T-helper 17 cell (primary cell): ENCODE results near the gene FOXL2NB. TPM values are rescaled to one million over a fixed set of nuclear protein-coding genes. Genes with fewer than 3 reads are reported as not detected.
A peak's percentile ranks its signal among the peaks of the same experiment; 100 is the strongest.

Experiments
- ATAC-seq: fragments of 150-1000 bp; cut with Tn5 transposase; 2 replicates; pipeline ENCODE4 v1.10.0; 2021; ENCODE audit warnings: mild to moderate bottlenecking, moderate library complexity
- DNase-seq, 3 donors: peaks; one replicate each; pipeline versions ENCODE4 v3.0.0 to v3.0.0-alpha.2; 2020 to 2021
- H3K9me3 ChIP-seq: one replicate; pipeline ENCODE4 v1.7.0; 2013; ENCODE audit warnings: low read length, mild to moderate bottlenecking; ENCODE audit not compliant: control insufficient read depth, poor library complexity, severe bottlenecking
- H3K27ac Mint-ChIP-seq: one replicate; pipeline ENCODE4 v1.8.0; 2022; ENCODE audit warnings: mild to moderate bottlenecking, moderate library complexity, mixed read lengths
- H3K27me3 Mint-ChIP-seq: one replicate; pipeline ENCODE4 v1.8.0; 2022; ENCODE audit warnings: mixed read lengths
- H3K36me3 Mint-ChIP-seq: one replicate; pipeline ENCODE4 v1.8.0; 2022; ENCODE audit warnings: low read depth, mixed read lengths
- H3K4me1 Mint-ChIP-seq: one replicate; pipeline ENCODE4 v1.8.0; 2022; ENCODE audit warnings: mild to moderate bottlenecking, mixed read lengths
- H3K4me3 Mint-ChIP-seq: one replicate; pipeline ENCODE4 v1.8.0; 2022; ENCODE audit warnings: mild to moderate bottlenecking, moderate library complexity, mixed read lengths
- total RNA-seq, 4 donors: library from RNA in 2 of 4; stranded (reverse) in 2 of 4; gene quantifications; one replicate each; pipeline ENCODE4 v1.2.3 and lab custom pipeline; 2022 to 2026

The FOXL2NB gene
- total RNA-seq (not detected), total RNA-seq (lab: John Stamatoyannopoulos, UW) (0 reads per million in 2 donors)

DNA sequence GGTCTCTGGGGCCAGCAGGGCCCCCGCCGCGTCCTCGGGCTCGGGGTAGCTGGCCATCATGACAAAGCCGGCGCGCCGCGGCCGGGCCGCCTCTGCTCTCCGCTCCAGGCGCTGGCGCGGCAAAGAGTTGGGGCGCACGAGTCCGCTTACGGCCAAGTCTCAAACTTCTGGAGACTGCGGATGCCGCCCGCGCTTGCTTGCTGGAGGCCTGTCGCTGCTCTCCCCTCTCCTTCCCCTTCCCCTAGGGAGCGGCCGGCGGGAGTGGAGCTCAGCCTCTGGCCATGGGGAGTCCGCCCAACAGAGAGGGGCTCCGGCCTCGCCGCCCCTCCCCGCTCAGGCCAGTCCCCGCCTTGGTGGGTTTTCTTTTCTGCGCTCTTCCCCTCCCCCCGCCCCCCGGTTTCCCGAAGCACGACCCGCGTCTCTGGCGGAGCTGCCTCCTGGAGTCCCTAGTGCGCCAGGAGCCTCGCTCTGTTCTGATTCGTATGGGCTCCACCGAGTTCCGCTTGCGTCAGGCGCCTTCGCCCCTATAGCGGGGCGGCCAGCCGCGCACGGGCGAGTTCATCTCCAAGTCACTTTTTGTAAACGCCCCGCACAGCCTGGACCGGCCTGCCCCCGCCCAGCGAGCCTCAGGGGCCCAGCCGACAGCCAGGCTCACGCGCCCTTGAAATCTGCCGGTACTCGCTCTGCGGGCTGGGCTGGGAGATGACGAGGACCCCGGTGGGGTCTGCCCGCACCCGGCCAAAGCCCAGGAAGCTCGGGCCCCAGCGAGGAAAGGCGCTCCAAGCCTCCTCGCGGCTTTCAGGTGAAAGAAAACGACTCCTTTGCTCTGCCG is at the start of gene FOXL2NB, which contains the start of gene FOXL2:
FOXL2NB (plus strand) TSS at position 555 of the 832 bp plus-strand sequence; CDS start at position 703, 148 bp downstream.
FOXL2 (minus strand) TSS at position 475 of the 832 bp plus-strand sequence; CDS start at position 60, 415 bp downstream.
- Mint-ChIP-seq H3K27ac (no peak within 1 kb of the TSS), H3K4me1 (peaks cover 33% of the 10 kb centered on the region)

DNA sequence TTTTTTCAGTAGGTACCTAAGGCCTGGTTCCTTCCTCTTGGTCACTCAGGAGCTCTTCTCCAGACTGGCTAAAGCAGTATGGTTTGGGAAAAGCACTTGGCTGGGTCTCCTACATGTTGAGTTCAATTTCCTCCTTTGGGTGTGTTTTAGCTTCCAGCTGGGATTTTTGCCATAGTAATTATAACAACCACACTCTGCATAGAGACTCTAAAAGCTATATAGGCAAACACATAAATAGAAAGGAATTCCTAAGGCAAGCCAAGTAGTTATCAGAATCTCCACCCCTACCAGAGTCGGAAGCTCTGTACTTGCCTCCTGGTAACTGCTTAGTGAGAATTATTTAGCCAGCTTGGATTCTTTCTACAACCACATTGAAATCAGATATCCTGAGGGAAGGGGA is 48.7 kb upstream of the FOXL2NB start:
- no peak for ATAC-seq
- Mint-ChIP-seq H3K4me3 (no peak overlapping the region), H3K36me3 (peaks cover 3% of the 10 kb centered on the region), H3K27me3 (no peaks in the 10 kb centered on the region), H3K27ac (no peak overlapping the region), H3K4me1 (peaks cover 5% of the 10 kb centered on the region)
- no peak for DNase-seq
- no peaks in the 10 kb centered on the region for H3K9me3 ChIP-seq

More for the DNA sequence above, at the start of gene FOXL2NB, which contains the start of gene FOXL2:
- Mint-ChIP-seq H3K36me3 (peaks cover 9% of the 10 kb centered on the region), H3K27me3 (peaks cover 78% of the 10 kb centered on the region), H3K4me3 (peak within 1 kb of the TSS; percentile 83)
- H3K9me3 ChIP-seq, result no peaks in the 10 kb centered on the region
- peak; percentile 59 for ATAC-seq
- no peak for DNase-seq

DNA sequence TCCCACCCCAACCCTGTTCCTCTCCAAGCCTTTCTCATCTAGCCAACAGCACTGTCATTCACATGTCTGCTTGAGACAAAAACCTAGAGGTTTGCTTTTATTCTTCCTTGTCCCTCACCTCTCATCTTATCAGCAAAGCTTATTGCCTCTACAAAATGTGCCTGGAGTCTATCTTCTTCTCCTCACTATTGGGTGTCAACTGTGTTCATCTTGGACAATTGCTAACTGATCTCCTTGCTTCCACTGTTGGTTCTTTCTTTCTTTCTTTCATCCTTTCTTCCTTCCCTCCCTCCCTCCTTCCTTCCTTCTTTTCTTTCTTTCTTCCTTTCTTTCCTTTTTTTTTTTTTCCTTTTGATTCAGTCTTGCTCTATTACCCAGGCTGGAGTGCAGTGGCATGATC is 48.3 kb upstream of the FOXL2NB start:
- H3K27me3 Mint-ChIP-seq, result no peaks in the 10 kb centered on the region

DNA sequence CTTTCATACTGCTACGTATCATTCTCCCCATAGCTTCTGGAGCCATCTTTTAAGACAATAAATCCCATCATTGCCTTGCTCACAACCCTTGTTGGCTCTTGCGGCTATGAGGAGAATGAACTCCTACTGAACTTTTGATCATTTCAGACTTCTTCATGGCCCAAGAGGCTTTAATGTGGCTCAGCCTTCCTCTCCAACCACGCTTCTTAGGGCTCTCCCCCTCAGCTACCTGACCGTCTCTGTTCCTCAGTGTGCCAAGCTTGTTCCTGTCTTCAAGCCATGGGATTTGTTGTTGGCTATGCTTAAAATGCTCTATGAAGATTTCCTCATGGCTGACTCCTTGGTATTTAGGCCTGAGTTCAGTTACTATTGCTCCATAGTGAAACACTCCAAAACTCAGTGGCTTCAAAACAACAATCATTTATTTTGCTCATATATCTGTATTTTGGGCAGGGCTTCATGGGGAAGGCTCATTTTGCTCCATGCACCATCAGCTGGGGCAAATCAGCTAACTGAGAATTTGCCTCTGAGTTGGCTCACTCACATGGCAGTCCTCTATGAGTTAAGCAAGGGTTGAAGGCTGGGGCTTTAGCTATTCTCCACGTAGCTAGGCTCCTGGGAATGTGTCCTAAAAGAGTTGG is 47.5 kb upstream of the FOXL2NB start:
- H3K36me3 Mint-ChIP-seq, result peaks cover 3% of the 10 kb centered on the region
- no peaks in the 10 kb centered on the region for H3K27me3 Mint-ChIP-seq
- DNase-seq (no peak), ATAC-seq (no peak)
- no peaks in the 10 kb centered on the region for H3K9me3 ChIP-seq
- no peak overlapping the region for H3K4me3 Mint-ChIP-seq
- H3K4me1 Mint-ChIP-seq, result peaks cover 5% of the 10 kb centered on the region
- H3K27ac Mint-ChIP-seq, result no peak overlapping the region

More for the DNA sequence above, 48.3 kb upstream of the FOXL2NB start:
- H3K36me3 Mint-ChIP-seq, result peaks cover 3% of the 10 kb centered on the region
- no peak overlapping the region for H3K27ac Mint-ChIP-seq
- peaks cover 5% of the 10 kb centered on the region for H3K4me1 Mint-ChIP-seq
- no peaks in the 10 kb centered on the region for H3K9me3 ChIP-seq
- no peak overlapping the region for H3K4me3 Mint-ChIP-seq
- ATAC-seq, result no peak
- no peak for DNase-seq

GRCh38 chr3:138901567-138901966 is 45.5 kb upstream of the FOXL2NB start:
- H3K27me3 Mint-ChIP-seq, result no peaks in the 10 kb centered on the region
- H3K4me1 Mint-ChIP-seq, result peaks cover 5% of the 10 kb centered on the region
- H3K27ac Mint-ChIP-seq, result no peak overlapping the region
- H3K9me3 ChIP-seq, result no peaks in the 10 kb centered on the region
- DNase-seq (no peak), ATAC-seq (no peak)
- no peak overlapping the region for H3K4me3 Mint-ChIP-seq
- peaks cover 4% of the 10 kb centered on the region for H3K36me3 Mint-ChIP-seq

- ATAC-seq, result no peak
- no peaks in the 10 kb centered on the region for H3K9me3 ChIP-seq
- DNase-seq, result no peak
- H3K27me3 Mint-ChIP-seq, result no peaks in the 10 kb centered on the region
- peaks cover 2% of the 10 kb centered on the region for H3K4me1 Mint-ChIP-seq
- H3K27ac Mint-ChIP-seq, result no peak overlapping the region
- no peak overlapping the region for H3K4me3 Mint-ChIP-seq
- peaks cover 6% of the 10 kb centered on the region for H3K36me3 Mint-ChIP-seq
Observed at GRCh38 chr3:138902171-138902570, 44.8 kb upstream of the FOXL2NB start.

- Mint-ChIP-seq H3K36me3 (peaks cover 3% of the 10 kb centered on the region), H3K27ac (no peak overlapping the region), H3K27me3 (no peaks in the 10 kb centered on the region), H3K4me3 (no peak overlapping the region), H3K4me1 (no peaks in the 10 kb centered on the region)
- no peaks in the 10 kb centered on the region for H3K9me3 ChIP-seq
- no peak for ATAC-seq
- DNase-seq, result no peak
Observed at GRCh38 chr3:138907539-138907938, 39.5 kb upstream of the FOXL2NB start.

DNA sequence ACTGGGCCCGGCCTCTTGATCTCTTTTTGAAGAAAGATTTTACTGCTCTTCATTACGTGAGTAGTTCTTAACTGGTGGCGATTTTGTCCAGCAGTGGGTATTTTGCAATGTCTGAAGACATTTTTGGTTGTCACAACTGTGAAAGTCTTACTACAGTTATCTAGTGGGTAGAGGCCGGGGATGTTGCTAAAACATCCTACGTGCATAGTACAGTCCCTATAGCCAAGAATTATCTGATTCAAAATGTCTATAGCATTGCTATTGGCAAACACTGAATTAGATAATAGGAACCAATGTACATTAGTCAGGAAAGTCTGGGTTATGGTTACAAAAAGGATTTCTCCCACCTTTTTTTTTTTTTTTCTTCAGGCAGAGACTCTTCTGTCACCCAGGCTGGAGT is 38.2 kb upstream of the FOXL2NB start:
- no peaks in the 10 kb centered on the region for H3K27me3 Mint-ChIP-seq
- H3K4me1 Mint-ChIP-seq, result no peaks in the 10 kb centered on the region
- ATAC-seq (no peak), DNase-seq (no peak)
- H3K36me3 Mint-ChIP-seq, result peaks cover 3% of the 10 kb centered on the region
- H3K27ac Mint-ChIP-seq, result no peak overlapping the region
- no peak overlapping the region for H3K4me3 Mint-ChIP-seq
- no peaks in the 10 kb centered on the region for H3K9me3 ChIP-seq

DNA sequence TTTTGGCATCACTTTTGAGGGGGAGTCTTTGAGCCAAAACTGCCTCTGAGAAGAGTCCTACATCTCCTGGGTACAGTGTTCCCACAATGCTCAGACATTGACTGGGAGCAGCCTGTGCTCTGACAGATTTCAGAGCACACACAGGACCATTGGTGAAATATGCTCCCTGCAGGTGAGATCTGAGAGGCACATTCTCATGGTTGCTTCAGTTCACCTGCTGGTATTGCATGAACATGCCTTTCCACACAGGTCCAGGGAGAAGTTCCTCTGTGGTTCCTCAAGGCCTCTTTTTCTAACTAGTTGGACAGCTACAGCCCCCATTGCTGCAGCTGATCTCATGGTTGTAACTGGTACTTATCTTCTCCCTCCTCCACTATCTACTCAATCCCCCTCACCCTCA is 37.1 kb upstream of the FOXL2NB start:
- no peaks in the 10 kb centered on the region for H3K9me3 ChIP-seq
- DNase-seq (no peak), ATAC-seq (no peak)
- Mint-ChIP-seq H3K4me3 (no peak overlapping the region), H3K4me1 (peaks cover 1% of the 10 kb centered on the region), H3K27ac (no peak overlapping the region), H3K27me3 (peaks cover 4% of the 10 kb centered on the region), H3K36me3 (peaks cover 3% of the 10 kb centered on the region)

GRCh38 chr3:138911621-138912020 is 35.4 kb upstream of the FOXL2NB start:
- no peak overlapping the region for H3K27ac Mint-ChIP-seq
- no peak for ATAC-seq
- no peaks in the 10 kb centered on the region for H3K9me3 ChIP-seq
- DNase-seq, result no peak
- H3K4me3 Mint-ChIP-seq, result no peak overlapping the region
- peaks cover under 1% of the 10 kb centered on the region for H3K36me3 Mint-ChIP-seq
- peaks cover 4% of the 10 kb centered on the region for H3K27me3 Mint-ChIP-seq
- H3K4me1 Mint-ChIP-seq, result peaks cover 7% of the 10 kb centered on the region

DNA sequence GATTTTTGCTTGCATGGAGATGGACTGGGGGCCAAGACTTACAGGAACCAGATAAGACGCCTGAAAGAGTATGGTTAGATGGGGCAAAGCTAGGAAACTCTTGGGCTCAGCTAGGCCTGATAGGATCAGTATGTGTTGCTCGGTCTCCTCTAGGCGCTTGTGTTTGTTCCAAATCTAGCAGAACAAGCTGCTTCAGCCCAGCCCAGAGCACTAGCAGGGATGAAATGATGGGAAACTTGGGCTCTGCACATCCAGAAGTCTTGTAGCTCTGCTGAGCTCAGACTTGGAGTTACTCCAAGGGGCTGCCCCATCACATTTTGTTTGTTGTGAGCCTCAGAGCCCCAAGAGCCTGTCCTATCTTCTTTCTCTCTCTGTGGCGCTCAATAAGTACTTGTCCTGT is 34.8 kb upstream of the FOXL2NB start:
- DNase-seq, result no peak
- Mint-ChIP-seq H3K27ac (no peak overlapping the region), H3K4me3 (no peak overlapping the region), H3K27me3 (peaks cover 4% of the 10 kb centered on the region), H3K4me1 (peaks cover 7% of the 10 kb centered on the region), H3K36me3 (no peaks in the 10 kb centered on the region)
- ATAC-seq, result no peak
- no peaks in the 10 kb centered on the region for H3K9me3 ChIP-seq

DNA sequence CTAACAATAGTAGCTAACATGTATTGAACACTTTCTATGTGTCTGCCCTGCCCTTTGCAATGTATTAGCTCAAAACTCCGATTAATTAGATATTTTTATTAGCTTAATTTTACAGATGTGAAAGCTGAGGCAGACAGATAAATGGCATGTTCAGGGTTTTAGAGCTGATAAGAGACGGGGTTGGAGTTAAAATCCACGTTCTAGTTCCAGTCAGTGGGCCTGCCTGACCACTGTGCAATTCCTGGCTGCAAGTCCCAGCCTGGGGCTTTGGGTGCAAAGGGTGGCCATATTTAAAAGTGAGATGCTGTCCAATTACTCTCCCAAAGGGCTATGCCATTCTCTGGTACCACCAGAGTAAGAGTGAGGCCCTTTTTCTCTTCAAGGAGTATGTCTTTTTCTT is 33.3 kb upstream of the FOXL2NB start:
- no peak for DNase-seq
- H3K36me3 Mint-ChIP-seq, result no peaks in the 10 kb centered on the region
- no peak for ATAC-seq
- H3K27ac Mint-ChIP-seq, result no peak overlapping the region
- H3K9me3 ChIP-seq, result no peaks in the 10 kb centered on the region
- peaks cover 7% of the 10 kb centered on the region for H3K4me1 Mint-ChIP-seq
- peaks cover 8% of the 10 kb centered on the region for H3K27me3 Mint-ChIP-seq
- H3K4me3 Mint-ChIP-seq, result no peak overlapping the region

- ATAC-seq (peak; percentile 27), DNase-seq (no peak)
- Mint-ChIP-seq H3K36me3 (no peaks in the 10 kb centered on the region), H3K27me3 (peaks cover 12% of the 10 kb centered on the region), H3K27ac (peak overlapping the region; percentile 70), H3K4me3 (peak overlapping the region; percentile 90), H3K4me1 (peaks cover 7% of the 10 kb centered on the region)
- no peaks in the 10 kb centered on the region for H3K9me3 ChIP-seq
Observed at GRCh38 chr3:138914870-138915502, 32.0 kb upstream of the FOXL2NB start.
